Stromal cell of bone marrow (primary cell): ENCODE data around the gene SF3A1.

Experiments
- DNase-seq: peaks from one replicate; pipeline ENCODE4 v3.0.0-alpha.2; 2012; ENCODE audit warnings: low read depth

Gene SF3A1

GRCh38 chr22:30304495-30305244 is 52.0 kb downstream of the SF3A1 start:
- DNase-seq, result peak; percentile 69

- DNase-seq, result no peak
These were observed 53.9 kb downstream of the SF3A1 start for GRCh38 chr22:30302810-30303138.

- DNase-seq, result peak; percentile 69
These were observed 54.5 kb downstream of the SF3A1 start for GRCh38 chr22:30301995-30302809.

GRCh38 chr22:30299322-30299721 is 57.4 kb downstream of the SF3A1 start:
- no peak for DNase-seq

- DNase-seq, result no peak
These were observed 58.5 kb downstream of the SF3A1 start for GRCh38 chr22:30297991-30298701.

GRCh38 chr22:30297276-30297990 is 59.3 kb downstream of the SF3A1 start:
- DNase-seq, result no peak

- no peak for DNase-seq
These were observed 59.9 kb downstream of the SF3A1 start for GRCh38 chr22:30296833-30297232.

GRCh38 chr22:30296324-30296723 is 60.4 kb downstream of the SF3A1 start:
- no peak for DNase-seq

- DNase-seq, result no peak
These were observed 61.1 kb downstream of the SF3A1 start for GRCh38 chr22:30295576-30295975.

- DNase-seq, result no peak
These were observed 61.9 kb downstream of the SF3A1 start for GRCh38 chr22:30294830-30295229.

GRCh38 chr22:30294066-30294465 is 62.6 kb downstream of the SF3A1 start:
- DNase-seq, result no peak

- no peak for DNase-seq
These were observed 63.7 kb downstream of the SF3A1 start for GRCh38 chr22:30293026-30293425.

GRCh38 chr22:30292069-30292970 is 64.4 kb downstream of the SF3A1 start:
- DNase-seq, result no peak

GRCh38 chr22:30291058-30291892 is 65.4 kb downstream of the SF3A1 start:
- DNase-seq, result no peak

- no peak for DNase-seq
These were observed 66.2 kb downstream of the SF3A1 start for GRCh38 chr22:30290342-30291057.

GRCh38 chr22:30289980-30290313 is 66.7 kb downstream of the SF3A1 start:
- DNase-seq, result no peak

- DNase-seq, result peak; percentile 98
These were observed 67.3 kb downstream of the SF3A1 start, which contains the start of gene CASTOR1 for GRCh38 chr22:30289141-30289979. Gene CASTOR1 (minus strand): TSS chr22:30289505. CDS start chr22:30289497, 8 bp downstream.

GRCh38 chr22:30288419-30289140 is 68.1 kb downstream of the SF3A1 start:
- DNase-seq, result no peak
